Renal pelvis (tissue), 12 donors: Measurements from ENCODE around the gene SULT6B1. TPM values are rescaled to one million over a fixed set of nuclear protein-coding genes. Genes with fewer than 3 reads are reported as not detected.
"Not testable (repeated sequence)": the region's sequence is repeated elsewhere in the genome, so short reads cannot be mapped to it uniquely, and the experiment has no call there.

Experiments
- DNase-seq: peaks from one replicate; pipeline ENCODE4 v3.0.0-alpha.2; 2013
- long read RNA-seq, 16 experiments: transcript quantifications; one replicate each; lab custom pipeline, GENCODE V29; 2026
- polyA plus RNA-seq, 3 donors: library from polyadenylated mRNA; unstranded; fragments of 120-200 nt; gene quantifications; one replicate each; pipeline ENCODE4 v1.2.1, GENCODE V29; 2013; ENCODE audit not compliant: insufficient read length in 3 of 3

Gene SULT6B1, protein sequence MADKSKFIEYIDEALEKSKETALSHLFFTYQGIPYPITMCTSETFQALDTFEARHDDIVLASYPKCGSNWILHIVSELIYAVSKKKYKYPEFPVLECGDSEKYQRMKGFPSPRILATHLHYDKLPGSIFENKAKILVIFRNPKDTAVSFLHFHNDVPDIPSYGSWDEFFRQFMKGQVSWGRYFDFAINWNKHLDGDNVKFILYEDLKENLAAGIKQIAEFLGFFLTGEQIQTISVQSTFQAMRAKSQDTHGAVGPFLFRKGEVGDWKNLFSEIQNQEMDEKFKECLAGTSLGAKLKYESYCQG
- polyA plus RNA-seq: not detected
- long read RNA-seq, donor 1: 0 reads
- long read RNA-seq, donor 2, partial matches to known transcripts: 25 of 38 reads
- long read RNA-seq, donor 2, other reads (novel, unspliced or antisense): 13 of 38 reads
- long read RNA-seq, donor 3, partial matches to known transcripts: 16 of 16 reads
- long read RNA-seq, donor 3, other reads (novel, unspliced or antisense): 0 of 16 reads
- long read RNA-seq, donor 4: 0 reads
- long read RNA-seq, donor 5: 0 reads
- long read RNA-seq, donor 6, partial matches to known transcripts: 16 of 22 reads
- long read RNA-seq, donor 6, other reads (novel, unspliced or antisense): 6 of 22 reads
- long read RNA-seq, donor 7: 0 reads
- long read RNA-seq, donor 8, partial matches to known transcripts: 0 of 5 reads
- long read RNA-seq, donor 8, other reads (novel, unspliced or antisense): 5 of 5 reads
- long read RNA-seq, donor 9: 0 reads
- long read RNA-seq, donor 10: 0 reads
- long read RNA-seq, donor 11: 0 reads
- long read RNA-seq, donor 12: 0 reads
- long read RNA-seq, donor 13: 0 reads
- long read RNA-seq, donor 14: 0 reads
- long read RNA-seq, donor 15, partial matches to known transcripts: 38 of 48 reads
- long read RNA-seq, donor 15, other reads (novel, unspliced or antisense): 10 of 48 reads
- long read RNA-seq, donor 16, partial matches to known transcripts: 12 of 21 reads
- long read RNA-seq, donor 16, other reads (novel, unspliced or antisense): 9 of 21 reads

DNA sequence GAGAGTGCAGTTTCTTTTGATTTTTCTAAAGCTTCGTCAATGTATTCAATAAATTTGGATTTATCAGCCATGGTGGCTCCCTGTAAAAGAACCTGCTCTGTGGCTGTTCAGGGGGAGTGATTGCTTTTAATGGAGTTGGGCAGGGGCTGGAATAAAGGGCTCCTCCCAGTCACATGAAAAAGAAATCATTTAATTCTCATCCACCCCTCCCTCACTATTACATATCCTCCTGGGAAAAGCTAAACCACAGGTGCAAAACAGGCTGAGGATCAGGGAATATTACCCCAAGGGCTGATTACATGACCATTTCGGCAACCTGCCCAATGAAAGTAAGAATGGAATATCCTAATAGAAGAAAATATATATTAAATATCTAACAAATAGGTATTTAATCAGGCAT, at the start of gene SULT6B1:
Gene SULT6B1 (minus strand): TSS at position 101 of the 400 bp plus-strand sequence. CDS start 30 bp downstream, at position 71.
- DNase-seq: no peak

DNA sequence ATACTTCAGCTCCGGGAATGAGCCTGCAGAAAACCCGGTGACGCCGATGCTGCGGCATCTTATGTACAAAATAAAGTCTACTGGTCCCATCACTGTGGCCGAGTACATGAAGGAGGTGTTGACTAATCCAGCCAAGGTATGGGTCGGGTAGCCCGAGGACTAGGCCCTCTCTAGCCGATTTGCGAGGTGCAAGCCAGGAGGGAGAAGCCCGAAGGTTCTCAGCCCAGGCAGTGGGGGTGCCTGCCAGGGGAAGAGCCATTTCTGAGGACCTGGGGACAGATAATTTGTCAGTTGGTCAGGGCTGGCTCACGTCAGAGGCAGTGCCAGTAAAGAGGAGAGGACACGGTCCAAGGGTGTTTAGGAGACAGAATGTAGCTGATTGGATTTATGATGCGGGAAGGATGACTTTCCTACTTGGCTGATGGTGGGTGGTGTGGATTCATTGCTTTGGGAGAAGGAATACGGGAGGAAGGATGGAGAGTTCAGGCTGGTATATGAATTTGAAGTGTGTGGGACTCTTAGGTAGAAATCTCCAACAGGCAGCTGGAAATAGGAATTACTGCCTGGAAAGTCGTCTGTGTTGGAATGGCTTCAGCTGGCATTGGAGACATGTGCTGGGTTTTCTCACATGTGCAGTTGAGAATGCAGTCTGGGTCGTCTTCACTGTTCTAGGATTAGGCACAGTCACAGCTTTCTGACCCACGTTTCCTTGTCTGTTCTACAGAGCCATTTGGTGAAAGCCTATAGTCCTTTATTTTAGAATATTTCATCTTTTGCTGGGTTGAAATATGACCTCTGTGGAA, 43.9 kb upstream of the SULT6B1 start:
- DNase-seq: peak; percentile 54

DNA sequence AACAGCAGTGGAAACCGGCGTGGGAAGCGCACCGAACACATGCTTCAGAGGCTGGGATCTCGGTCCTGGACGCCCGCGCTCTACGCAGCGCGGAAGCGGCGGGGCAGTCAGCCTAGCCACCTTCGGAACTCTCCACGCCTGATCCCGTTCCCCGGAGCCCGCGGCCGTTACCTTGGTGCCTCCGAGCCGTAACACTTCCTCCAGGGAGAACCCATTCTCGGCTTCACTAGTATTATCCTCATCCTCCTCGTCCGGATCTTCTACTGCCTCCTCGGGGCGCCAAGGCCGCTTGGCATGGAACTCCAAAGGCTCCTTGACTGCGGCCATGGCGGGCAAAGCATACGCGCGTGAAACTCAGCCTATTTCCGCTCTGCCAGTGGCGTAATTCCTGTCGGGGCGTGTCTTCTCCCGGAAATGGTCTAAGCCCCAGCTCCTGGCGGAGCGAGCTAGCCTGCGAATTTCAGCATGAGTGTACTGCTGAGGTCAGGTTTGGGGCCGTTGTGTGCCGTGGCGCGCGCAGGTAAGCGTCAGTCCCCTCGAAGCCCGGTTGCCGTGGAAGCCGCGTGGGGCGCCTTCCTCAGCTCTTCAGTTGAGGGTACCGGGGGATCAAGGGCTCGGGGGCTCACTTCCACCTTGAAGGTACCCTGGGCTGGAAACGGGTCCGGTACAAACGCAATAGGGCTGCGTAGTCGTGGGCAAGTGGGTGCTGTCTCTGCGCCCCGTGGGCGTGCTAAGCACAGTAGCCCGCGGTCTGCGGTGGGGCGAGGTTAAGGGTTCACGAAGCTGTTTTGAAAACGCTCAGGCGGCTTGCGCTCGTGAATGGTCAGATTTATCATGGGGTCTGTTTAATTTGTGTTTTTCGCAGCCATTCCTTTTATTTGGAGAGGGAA, 43.0 kb upstream of the SULT6B1 start, which contains the start of the genes CEBPZ and NDUFAF7:
Gene CEBPZ (minus strand): TSS at position 356 of the 890 bp plus-strand sequence. CDS start 29 bp downstream, at position 327.
Gene NDUFAF7 (plus strand): TSS at position 418 of the 890 bp plus-strand sequence. CDS start 48 bp downstream, at position 466.
- DNase-seq: peak; percentile 94

DNA sequence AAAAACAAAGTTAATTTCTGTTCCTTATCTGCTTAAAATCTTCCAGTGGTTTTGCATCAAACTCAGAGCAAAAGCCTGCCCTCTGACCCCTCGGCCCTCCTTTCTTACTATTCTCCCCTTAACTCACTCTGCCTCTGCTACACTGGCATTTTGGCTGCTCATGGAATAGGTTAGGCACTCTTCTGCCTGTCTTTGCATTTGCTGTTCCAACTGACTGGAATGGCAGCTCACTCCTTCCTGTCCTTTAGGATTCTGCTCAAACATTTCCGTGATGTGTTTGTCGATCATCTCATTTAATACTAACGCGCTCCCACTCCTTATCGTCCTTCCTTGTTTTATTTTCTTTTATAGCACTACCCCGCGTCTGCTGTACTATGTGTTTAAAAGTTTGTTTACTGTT, 42.1 kb upstream of the SULT6B1 start:
- peak; percentile 3 for DNase-seq

DNA sequence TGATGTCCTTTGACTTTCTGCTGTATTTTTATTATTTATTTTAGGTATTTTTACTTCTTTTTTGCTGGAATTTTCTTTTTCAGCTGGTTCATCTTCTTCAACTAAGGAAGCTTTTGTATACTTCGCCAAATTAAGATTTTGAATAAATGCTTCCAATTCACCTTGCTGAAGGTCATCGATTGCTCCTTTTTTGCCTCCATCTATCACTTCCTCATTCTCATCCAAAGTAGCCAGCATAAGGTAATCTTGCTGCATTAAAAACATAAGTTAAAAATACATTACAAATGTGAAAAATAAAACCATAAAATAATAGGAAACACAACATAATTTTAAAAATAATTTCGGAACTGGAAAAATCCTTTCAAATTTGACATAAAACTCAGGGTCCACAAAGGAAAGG, 40.3 kb upstream of the SULT6B1 start:
- DNase-seq: no peak

DNA sequence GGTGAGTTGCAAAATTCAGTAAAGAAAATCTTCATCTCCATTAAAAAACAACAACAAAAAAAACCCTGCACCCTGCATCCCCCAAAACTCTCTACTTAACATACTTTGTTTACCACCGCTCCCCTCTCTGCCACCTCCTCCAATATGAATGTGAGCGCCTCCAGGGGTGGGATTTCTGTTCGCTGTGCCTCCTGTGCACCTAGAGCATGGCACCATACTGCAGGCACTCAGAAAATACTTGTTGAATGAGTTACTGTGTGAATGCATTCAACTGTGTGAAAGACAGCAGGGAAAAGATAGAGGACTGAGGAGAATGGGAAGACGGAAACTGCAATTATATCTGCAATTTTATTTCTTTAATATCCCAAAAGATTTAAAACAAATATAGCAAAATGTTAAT, 38.4 kb upstream of the SULT6B1 start:
- no peak for DNase-seq

DNA sequence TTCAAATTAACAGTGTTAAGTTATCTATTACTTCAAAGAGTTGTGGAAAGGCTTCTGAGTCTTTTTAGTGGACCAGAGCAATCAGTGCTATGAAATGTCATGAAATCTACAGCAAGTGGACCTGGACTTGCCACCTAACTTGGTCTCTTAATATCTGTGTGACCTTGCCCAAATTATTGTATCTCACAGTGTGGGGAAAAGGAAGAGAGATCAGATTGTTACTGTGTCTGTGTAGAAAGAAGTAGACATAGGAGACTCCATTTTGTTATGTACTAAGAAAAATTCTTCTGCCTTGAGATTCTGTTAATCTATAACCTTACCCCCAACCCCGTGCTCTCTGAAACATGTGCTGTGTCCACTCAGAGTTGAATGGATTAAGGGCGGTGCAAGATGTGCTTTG, 36.7 kb upstream of the SULT6B1 start:
- not testable (repeated sequence) for DNase-seq

DNA sequence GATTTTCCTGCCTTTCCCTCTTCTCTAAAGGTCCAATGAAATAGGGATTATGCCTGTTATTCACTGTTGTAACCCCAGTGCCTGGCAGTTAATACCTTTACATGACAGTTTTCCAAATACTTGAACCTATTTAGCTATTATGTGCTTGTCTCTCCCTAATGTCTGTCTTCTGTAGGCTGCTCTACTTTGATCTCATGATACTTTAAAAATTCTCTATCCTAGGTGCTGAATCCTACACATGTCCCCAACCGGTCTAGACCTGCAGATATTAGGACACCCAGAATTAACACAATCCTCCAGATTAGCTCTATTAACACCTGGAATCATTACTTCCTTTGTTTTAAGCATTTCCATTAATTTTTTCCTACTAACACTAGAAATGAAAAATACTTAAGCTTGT, 35.6 kb upstream of the SULT6B1 start:
- no peak for DNase-seq

DNA sequence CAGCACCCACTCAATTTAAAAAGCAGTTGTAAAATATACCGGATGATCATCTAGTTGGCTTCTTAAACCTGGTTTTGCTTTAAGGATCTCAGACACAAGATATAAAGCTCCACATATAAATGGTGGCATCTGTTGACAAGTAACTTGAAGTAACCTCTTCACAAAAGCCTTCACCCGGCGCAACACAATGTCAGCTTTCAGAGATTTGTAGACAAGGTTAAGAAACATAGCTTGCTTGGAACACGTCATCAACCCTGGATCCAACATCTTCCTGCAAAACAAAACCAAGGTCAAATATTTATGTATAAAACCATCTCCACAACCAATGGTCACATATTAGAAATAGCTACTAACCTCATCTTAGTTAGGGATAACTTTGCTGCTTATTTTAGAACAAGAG, 34.7 kb upstream of the SULT6B1 start:
- DNase-seq: no peak

DNA sequence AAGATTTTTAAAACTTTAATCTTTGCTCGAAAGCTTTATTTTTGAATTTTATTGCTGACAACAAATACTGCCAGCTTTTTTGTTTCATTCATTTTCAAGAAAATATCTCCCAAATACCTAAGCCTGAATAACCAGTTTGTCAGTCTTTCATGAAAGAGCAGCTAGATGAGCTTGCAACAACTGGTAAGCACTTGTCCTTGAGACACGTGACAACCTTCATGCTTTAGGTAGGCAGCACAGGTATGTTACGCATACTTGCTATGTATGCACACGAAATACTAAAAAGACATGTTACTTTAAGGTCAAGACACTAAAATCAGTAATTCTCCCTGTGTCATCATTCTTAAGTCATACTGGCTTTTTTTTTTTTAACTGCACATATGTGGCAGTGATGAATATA, 30.6 kb upstream of the SULT6B1 start:
- no peak for DNase-seq

DNA sequence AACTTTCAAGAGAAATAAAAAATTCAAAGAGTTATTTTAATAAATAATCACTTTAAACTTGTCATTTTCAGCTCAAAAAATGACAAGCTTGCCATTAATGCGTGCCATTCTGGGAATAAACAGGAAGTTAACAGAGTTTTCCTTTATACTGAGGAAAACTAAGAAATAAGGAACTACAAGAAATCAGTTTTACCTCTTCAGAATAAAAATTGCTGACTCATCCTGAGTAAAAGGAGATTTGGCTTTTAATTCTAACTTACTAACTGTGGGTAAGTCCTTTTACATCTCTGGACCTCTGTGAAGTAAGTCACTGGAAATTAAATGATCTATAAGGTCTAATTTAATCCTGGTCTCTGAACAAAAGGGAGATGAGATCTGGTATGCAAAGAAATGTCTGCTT, 26.8 kb upstream of the SULT6B1 start:
- no peak for DNase-seq

DNA sequence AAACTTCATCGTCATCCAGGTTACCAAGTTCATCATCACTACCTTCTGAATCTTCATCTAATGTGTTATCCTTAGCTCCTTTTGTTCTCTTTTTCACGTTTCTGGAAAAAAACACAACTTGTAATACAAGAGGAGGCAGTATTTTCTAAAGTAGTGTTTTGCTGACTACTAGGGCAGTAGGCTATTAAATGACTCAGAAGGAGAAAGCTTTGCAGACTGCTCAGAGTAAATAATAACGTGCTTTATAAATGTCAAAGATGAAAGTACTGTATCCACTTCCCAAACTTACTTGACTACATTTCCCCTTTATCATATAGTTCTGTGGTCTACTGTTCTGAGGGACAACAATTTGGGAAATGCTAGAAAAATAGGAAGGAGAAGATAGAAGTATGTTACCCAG, 23.5 kb upstream of the SULT6B1 start:
- no peak for DNase-seq

DNA sequence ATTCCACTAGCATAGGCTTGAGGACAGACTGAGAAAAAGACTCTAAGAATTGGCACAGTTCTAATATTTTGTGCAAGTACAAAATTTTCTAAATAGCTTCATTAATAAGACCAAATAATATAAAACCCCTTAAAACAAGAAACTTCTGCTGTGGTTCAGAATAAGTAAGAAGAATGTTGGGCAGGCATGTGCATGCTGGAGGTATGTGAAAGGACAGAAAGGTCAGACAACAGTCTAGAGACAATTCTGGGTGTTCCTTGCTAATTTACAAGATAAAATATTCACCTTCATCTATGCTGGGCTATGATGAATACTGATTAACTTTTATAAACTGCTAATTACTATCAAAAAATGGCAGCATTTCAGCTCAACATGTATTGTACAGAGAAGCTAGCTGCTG, 22.7 kb upstream of the SULT6B1 start:
- no peak for DNase-seq

DNA sequence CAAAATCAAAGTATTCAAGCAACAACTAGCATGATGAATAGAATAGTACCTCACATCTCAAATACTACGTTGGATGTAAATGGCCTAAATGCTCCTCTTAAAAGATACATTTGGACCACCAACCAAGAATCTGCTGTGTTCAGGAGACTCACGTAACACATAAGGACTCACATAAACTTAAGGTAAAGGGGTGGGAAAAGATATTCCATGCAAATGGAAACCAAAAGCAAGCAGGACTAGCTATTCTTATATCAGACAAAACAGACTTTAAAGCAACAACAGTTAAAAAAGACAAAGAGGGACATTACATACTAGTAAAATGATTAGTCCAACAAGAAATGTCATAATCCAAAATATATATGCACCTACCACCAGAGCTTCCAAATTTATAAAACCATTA, 18.3 kb upstream of the SULT6B1 start:
- DNase-seq: not testable (repeated sequence)

DNA sequence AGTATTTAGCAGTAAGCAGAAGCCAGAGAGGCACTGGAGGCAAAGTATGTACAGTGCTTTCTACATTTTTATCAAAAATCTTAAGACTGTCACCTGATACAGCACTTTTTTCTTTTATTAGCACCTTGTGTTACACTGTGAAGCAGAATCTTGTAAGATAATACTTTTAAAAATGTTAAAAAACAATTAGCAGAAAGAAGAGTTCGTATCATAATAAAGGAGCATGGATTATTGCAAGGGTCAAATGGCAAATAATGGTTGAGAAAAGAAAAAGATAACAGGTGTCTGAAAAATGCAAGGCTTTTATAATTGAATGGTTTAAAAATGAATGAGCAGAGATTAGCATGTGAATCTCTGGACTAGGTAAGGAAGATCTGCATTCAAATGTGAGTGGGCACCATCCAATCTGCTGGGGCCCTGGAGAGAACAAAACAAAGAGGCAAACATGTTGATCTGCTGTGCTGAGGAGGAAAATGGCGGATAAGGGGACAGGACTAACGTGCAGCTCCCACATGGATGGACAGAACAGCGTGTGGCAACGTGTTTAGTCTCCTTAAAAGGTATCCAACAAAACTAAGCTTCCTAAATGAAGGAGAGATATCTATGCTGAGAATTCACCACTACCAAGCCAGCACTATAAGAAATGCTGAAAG, 17.3 kb upstream of the SULT6B1 start:
- no peak for DNase-seq

DNA sequence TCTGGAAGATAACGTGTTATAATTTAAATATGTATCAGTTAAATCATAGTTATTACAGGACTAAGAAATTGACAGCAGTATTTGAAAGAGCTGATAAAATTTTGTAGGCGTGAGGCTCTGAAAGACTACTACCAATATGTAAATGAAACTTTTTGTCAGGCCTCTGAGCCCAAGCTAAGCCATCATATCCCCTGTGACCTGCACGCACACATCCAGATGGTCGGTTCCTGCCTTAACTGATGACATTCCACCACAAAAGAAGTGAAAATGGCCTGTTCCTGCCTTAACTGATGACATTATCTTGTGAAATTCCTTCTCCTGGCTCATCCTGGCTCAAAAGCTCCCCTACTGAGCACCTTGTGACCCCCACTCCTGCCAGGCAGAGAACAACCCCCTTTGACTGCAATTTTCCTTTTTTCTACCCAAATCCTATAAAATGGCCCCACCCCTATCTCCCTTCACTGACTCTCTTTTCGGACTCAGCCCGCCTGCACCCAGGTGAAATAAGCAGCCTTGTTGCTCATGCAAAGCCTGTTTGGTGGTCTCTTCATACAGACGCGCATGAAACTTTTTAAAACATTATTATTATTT, 16.7 kb upstream of the SULT6B1 start:
- DNase-seq: not testable (repeated sequence)

DNA sequence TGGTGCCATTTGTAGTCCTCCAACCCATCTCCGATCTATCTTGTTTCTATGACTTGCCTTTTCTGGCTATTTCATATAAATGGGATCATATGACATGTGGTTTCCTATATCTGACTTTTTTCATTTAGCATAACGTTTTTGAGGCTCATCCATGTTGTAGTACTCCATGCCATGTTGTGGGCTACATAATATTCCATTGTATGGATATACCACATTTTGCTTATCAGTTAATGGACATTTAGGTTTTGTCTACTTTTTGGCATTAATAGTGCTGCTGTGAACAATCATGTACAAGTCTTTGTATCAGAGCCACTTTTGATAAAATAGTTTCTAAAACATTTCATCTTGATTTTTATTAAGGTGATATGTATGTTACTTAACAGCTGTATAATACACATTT, 15.2 kb upstream of the SULT6B1 start:
- no peak for DNase-seq

DNA sequence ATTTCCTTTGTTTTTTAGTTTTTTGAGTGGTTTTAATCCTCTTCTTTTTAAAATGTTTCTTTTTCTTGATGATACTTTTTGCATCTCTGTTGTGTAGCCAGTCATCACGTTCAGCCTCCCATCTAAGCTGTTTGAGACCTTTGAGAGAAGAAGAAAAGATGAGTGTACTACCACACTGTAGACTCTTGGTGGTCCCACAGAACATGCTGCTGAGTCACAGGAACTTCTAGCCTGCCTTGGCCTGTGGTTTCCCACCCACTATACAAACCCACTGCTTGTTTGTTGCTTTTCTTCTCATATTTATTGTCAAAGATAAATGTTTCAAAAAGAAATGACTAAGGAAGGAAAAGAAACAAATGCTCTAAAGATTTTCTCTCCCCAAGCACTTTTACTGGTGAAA, 13.3 kb upstream of the SULT6B1 start:
- DNase-seq: no peak

DNA sequence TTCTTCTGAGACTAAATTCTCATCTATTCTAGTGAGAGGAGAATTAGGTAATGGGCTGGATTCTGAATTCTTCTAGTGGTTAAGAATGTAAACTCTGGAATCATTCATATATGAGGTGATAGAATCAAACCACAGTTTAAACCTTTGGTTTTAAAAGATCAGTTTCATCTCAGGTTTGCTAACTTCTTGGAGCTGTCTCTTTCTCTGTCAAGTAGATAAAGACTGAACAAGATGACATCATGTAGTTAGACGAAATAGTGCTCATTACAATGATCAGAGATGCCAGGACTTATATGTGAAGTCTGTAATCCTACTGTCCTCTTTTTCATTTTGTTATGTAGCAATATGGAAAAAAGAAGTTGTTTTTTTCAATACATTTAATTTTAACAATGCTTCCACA, 12.7 kb upstream of the SULT6B1 start:
- DNase-seq: no peak
